Activated T-helper 9 cell treated with anti-CD3 and anti-CD28 coated beads, Interleukin-2, amount 50 U/mL, for 16 hours (primary cell): ENCODE results near the gene CTAGE6.
"Not testable (repeated sequence)": the region's sequence is repeated elsewhere in the genome, so short reads cannot be mapped to it uniquely, and the experiment has no call there.

Source experiments
- DNase-seq: peaks from one replicate; pipeline ENCODE4 v3.0.0-alpha.2; 2020; ENCODE audit warnings: low read depth

The CTAGE6 gene

GRCh38 chr7:143714581-143715454, 42.7 kb downstream of the CTAGE6 start:
- DNase-seq: not testable (repeated sequence)

- not testable (repeated sequence) for DNase-seq
These were observed 45.1 kb downstream of the CTAGE6 start for GRCh38 chr7:143712381-143712780.

- DNase-seq: not testable (repeated sequence)
These were observed 45.7 kb downstream of the CTAGE6 start for GRCh38 chr7:143711727-143712324.

- DNase-seq: not testable (repeated sequence)
These were observed 47.6 kb downstream of the CTAGE6 start for GRCh38 chr7:143709895-143710294.
